Liver (tissue), 3 donors: Measurements from ENCODE around the gene PNMA6F.

Experiments used
- CTCF ChIP-seq: fragments of 150-350 bp; IDR thresholded peaks from 2 replicates; pipeline ENCODE4 v1.5.1; 2017; ENCODE audit warnings: improper control_type of control experiment, low read depth, low read length; ENCODE audit not compliant: missing input control
- FOXA2 ChIP-seq: IDR thresholded peaks from 2 replicates; pipeline ENCODE4 v1.6.1; 2016; ENCODE audit warnings: antibody characterized with exemption
- GABPA ChIP-seq, 2 donors: IDR thresholded peaks in 1 of 2; conservative IDR thresholded peaks in 1 of 2; 2 replicates each; pipeline ENCODE4 v1.6.1; 2016; ENCODE audit warnings: antibody characterized with exemption in 2 of 2, mild to moderate bottlenecking in 1 of 2, moderate library complexity in 1 of 2
- JUND ChIP-seq, 2 donors: IDR thresholded peaks; 2 replicates each; pipeline ENCODE4 v1.6.1; 2016; ENCODE audit warnings: antibody characterized with exemption in 2 of 2
- MAX ChIP-seq: IDR thresholded peaks from 2 replicates; pipeline ENCODE4 v1.6.1; 2016; ENCODE audit warnings: antibody characterized with exemption
- RAD21 ChIP-seq, 2 donors: IDR thresholded peaks; 2 replicates each; pipeline ENCODE4 v1.6.1; 2016; ENCODE audit warnings: antibody characterized with exemption in 2 of 2, mild to moderate bottlenecking in 2 of 2
- TAF1 ChIP-seq: conservative IDR thresholded peaks from 2 replicates; pipeline ENCODE4 v1.6.1; 2016; ENCODE audit warnings: antibody characterized with exemption, mild to moderate bottlenecking
- YY1 ChIP-seq: IDR thresholded peaks from 2 replicates; pipeline ENCODE4 v1.6.1; 2016; ENCODE audit warnings: antibody characterized with exemption, mild to moderate bottlenecking
- TF ChIP-seq, protein P1 (sequence below): IDR thresholded peaks from 2 replicates; pipeline ENCODE4 v1.6.1; 2016; ENCODE audit warnings: antibody characterized with exemption
- TF ChIP-seq, protein P2 (sequence below): IDR thresholded peaks from 2 replicates; pipeline ENCODE4 v1.6.1; 2016; ENCODE audit warnings: antibody characterized with exemption
- donor health status: healthy.
- donor health status: healthy.

GRCh38 chrX:153342762-153343558, 21.4 kb upstream of the PNMA6F start:
- TF ChIP-seq CTCF (no peak), RAD21 (IDR thresholded peaks at IDR 0.05) (no peak), TAF1 (no peak), MAX (no peak), FOXA2 (no peak), JUND (IDR thresholded peaks at IDR 0.05) (no peak), YY1 (no peak), GABPA (IDR thresholded peaks at IDR 0.05 in 1 of 2, conservative IDR thresholded peaks at IDR 0.05 in 1 of 2) (no peak)
- TF ChIP-seq, protein P1, sequence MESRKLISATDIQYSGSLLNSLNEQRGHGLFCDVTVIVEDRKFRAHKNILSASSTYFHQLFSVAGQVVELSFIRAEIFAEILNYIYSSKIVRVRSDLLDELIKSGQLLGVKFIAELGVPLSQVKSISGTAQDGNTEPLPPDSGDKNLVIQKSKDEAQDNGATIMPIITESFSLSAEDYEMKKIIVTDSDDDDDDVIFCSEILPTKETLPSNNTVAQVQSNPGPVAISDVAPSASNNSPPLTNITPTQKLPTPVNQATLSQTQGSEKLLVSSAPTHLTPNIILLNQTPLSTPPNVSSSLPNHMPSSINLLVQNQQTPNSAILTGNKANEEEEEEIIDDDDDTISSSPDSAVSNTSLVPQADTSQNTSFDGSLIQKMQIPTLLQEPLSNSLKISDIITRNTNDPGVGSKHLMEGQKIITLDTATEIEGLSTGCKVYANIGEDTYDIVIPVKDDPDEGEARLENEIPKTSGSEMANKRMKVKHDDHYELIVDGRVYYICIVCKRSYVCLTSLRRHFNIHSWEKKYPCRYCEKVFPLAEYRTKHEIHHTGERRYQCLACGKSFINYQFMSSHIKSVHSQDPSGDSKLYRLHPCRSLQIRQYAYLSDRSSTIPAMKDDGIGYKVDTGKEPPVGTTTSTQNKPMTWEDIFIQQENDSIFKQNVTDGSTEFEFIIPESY = no peak
- TF ChIP-seq, protein P2, sequence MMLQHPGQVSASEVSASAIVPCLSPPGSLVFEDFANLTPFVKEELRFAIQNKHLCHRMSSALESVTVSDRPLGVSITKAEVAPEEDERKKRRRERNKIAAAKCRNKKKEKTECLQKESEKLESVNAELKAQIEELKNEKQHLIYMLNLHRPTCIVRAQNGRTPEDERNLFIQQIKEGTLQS = no peak
